DOHH2 (cell line): ENCODE data around the gene RASA4B.

Experiments
- EZH2phosphoT487 ChIP-seq: fragments of 200-600 bp; sonication (generic); IDR thresholded peaks from 2 replicates; pipeline ENCODE4 v1.6.1; 2017; ENCODE audit warnings: borderline replicate concordance, mild to moderate bottlenecking, antibody characterized with exemption, low read length, moderate library complexity, mixed read lengths
- TF ChIP-seq, protein P1 (sequence below): fragments of 200-600 bp; sonication (generic); IDR thresholded peaks from one replicate; pipeline ENCODE4 v1.5.1; 2014; ENCODE audit warnings: antibody characterized with exemption, mild to moderate bottlenecking, low read depth, low read length; ENCODE audit not compliant: poor library complexity, severe bottlenecking

DNA sequence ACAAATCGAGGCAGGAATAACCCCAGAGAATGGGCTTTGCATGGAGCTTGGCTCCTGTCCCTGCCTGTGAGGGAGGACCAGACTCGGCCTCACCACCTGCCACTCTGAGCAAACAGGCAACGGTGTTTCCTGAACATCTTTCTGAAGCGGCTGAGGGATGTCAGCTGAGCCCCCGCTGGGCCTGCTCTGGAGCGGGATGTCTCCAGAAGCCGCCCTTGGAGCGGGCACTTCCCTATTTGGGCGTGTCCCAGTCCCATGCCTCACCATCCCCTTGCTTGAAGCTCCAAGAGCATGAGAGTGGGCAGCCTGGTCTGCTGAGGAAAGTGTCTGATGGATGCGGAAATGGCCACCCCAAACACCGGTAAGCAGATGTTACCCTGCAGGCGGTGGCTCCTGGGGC lies 63.1 kb downstream of the RASA4B start:
- TF ChIP-seq, protein P1, sequence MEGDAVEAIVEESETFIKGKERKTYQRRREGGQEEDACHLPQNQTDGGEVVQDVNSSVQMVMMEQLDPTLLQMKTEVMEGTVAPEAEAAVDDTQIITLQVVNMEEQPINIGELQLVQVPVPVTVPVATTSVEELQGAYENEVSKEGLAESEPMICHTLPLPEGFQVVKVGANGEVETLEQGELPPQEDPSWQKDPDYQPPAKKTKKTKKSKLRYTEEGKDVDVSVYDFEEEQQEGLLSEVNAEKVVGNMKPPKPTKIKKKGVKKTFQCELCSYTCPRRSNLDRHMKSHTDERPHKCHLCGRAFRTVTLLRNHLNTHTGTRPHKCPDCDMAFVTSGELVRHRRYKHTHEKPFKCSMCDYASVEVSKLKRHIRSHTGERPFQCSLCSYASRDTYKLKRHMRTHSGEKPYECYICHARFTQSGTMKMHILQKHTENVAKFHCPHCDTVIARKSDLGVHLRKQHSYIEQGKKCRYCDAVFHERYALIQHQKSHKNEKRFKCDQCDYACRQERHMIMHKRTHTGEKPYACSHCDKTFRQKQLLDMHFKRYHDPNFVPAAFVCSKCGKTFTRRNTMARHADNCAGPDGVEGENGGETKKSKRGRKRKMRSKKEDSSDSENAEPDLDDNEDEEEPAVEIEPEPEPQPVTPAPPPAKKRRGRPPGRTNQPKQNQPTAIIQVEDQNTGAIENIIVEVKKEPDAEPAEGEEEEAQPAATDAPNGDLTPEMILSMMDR, result no peak
- no peak for TF ChIP-seq EZH2phosphoT487
